Activated naive CD4-positive, alpha-beta T cell treated with anti-CD3 and anti-CD28 coated beads, Interleukin-2, amount 10 ng/mL, durations not matched to agents 5 hours and 36 hours (primary cell): ENCODE measurements around the gene POLR1C. TPM values are rescaled to one million over a fixed set of nuclear protein-coding genes. Genes with fewer than 3 reads are reported as not detected.

Experiments
- total RNA-seq, 2 experiments: library from RNA; stranded (reverse); gene quantifications; one replicate each; pipeline ENCODE4 v1.2.3, GENCODE V29; 2021

POLR1C gene, protein sequence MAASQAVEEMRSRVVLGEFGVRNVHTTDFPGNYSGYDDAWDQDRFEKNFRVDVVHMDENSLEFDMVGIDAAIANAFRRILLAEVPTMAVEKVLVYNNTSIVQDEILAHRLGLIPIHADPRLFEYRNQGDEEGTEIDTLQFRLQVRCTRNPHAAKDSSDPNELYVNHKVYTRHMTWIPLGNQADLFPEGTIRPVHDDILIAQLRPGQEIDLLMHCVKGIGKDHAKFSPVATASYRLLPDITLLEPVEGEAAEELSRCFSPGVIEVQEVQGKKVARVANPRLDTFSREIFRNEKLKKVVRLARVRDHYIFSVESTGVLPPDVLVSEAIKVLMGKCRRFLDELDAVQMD
- total RNA-seq = 10 to 100 TPM; 30.0 to 36.2 TPM

DNA sequence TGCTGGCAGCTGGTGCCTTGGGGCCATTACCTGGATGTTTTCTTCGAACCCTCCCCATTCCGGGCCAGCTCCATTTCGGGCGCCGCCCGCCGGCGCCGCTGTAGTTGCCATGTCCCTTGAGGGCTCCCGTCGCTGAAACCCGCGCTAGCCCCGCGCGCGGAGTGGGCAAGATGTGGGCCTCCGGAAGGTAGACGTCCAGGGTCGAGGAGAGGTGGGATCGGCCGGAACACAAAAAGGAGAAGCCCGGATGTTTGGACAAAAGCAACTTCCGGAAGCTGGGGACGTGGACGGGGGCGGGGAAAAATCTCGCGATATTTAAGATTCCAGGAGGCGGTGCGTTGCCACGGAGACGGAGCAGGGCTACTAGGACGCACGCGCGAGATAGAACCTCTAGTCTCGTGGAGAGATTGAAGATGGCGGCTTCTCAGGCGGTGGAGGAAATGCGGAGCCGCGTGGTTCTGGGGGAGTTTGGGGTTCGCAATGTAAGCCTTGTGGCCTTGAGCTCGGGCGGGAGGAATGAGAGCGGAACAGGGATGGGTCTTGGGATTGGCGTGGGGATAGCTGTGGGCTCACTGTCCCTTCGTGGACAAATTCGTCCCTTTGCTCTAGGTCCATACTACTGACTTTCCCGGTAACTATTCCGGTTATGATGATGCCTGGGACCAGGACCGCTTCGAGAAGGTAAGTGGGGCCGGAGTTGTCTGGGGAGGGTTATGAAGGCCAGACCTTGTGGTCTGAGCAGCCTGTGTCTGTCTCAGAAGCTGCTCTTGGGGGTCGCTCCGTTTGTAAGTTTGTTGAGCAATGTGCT lies at the start of gene POLR1C, which contains the start of gene YIPF3:
Gene POLR1C, plus strand, starts transcription at position 393 of the 808 bp plus-strand sequence. Its CDS starts 21 bp downstream, at position 414.
Gene YIPF3, minus strand, starts transcription at position 230 of the 808 bp plus-strand sequence. Its CDS starts 119 bp downstream, at position 111.

DNA sequence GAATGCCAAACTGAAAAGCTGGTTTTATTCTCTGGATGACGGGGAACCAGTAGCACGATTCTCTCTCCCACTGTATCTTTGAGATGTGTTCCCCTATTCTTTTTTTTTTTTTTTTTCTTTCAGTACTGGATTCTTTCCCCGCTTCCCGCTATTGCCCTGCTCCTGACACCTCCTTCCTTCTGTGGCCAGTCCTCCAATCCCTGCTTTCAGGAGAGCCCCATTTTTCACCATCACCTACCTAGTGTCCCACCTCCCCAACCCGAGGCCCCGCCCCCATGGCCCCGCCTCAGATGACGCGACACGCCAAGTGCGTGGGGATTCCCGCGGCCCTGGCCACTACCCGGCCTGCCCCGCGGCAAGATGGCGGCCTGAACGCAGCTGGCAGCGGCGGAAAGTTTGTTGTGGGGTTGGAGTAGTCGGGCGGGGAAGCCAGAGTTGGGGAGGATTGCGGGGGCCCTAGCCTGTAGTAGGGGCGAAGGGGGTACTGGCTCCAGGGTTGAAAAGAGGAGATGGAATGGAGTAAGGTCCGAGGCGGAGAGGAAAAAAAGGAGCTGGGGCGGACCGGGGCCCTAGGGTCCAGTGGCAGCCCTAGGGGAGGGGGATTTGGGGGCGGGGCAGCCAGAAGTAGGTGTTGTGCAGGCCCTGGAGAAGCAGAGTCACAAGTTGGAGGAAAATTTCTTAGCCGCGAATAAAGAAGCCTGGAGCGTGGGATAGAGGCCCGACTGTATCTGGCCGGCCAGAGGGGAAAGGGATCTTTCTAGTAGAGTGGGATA lies 39.5 kb upstream of the POLR1C start, which contains the start of gene TJAP1:
Gene TJAP1, plus strand, starts transcription at position 336 of the 773 bp plus-strand sequence. CDS start 21,432 bp downstream, outside the sequence.

DNA sequence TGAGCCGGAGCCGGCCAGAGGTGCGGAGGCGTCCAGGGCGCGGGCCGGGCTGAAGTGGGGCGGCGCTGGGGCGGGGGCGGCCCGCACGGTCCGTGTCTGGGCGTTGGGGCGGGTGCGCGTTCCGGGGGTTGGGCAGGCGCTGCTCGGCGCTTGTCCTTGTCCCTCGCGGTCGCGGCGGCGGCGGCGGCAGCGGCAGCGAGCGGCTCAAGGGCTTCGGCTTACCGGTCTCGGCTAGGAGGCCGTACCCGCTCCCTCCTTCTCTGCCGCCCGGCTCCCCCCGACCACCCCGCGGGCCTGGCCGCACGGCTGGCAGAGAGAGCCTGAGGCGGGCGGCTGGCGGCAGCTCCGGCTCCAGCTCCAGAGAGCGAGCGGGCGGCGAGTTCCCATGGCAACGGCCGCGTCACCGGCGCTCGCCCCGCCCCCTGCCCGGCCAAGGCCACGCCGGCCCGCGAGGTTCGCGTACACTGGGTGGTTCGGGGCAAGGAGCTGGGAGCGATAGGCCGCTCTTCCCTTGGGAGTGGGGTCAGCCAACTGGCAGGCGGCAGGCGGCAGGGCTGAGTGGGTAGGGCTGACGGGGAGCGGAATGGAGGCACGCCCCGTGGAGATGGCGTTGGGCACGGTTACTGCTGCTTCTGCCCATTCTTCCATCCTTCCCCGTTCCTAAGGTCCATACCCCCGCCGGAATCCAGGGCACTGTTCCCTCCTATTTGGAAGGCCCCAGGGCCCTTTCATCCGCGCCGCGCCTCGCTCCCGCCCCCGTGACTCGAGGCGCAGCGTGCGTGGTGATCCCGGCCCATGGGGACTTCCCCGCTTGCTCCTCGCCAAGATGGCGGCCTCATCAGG lies 6.7 kb upstream of the POLR1C start, which contains the start of gene LRRC73:
Gene LRRC73, minus strand, starts transcription at position 363 of the 843 bp plus-strand sequence. CDS start 561 bp downstream, outside the sequence.

Other genes starting within 250 kb of the POLR1C start
- not detected for gene SLC22A7, start 218.8 kb upstream of the POLR1C start, total RNA-seq
- gene CRIP3, start 208.3 kb upstream of the POLR1C start, total RNA-seq = under 1 TPM; 0.29 to 0.35 TPM
- 10 to 100 TPM; 19.9 to 20.5 TPM for gene ZNF318, start 147.4 kb upstream of the POLR1C start, total RNA-seq
- gene ABCC10, start 89.5 kb upstream of the POLR1C start, total RNA-seq = 10 to 100 TPM; 42.2 to 48.8 TPM
- gene DLK2, start 61.5 kb upstream of the POLR1C start, total RNA-seq = under 1 TPM; 0.43 to 0.55 TPM
- 10 to 100 TPM; 35.9 to 39.7 TPM for gene TJAP1, start 39.5 kb upstream of the POLR1C start, total RNA-seq
- gene LRRC73, start 6.7 kb upstream of the POLR1C start, total RNA-seq = under 1 TPM; 0.14 to 0.33 TPM
- 10 to 100 TPM; 63.2 to 69.1 TPM for gene YIPF3, start 163 bp upstream of the POLR1C start, total RNA-seq
- 10 to 100 TPM; 49.0 to 49.5 TPM for gene XPO5, start 58.9 kb downstream of the POLR1C start, total RNA-seq
- 10 to 100 TPM; 67.9 to 70.9 TPM for gene POLH, start 59.1 kb downstream of the POLR1C start, total RNA-seq
- gene GTPBP2, start 112.2 kb downstream of the POLR1C start, total RNA-seq = 10 to 100 TPM; 82.4 to 87.5 TPM
- 10 to 100 TPM; 34.8 to 35.6 TPM for gene MAD2L1BP, start 118.8 kb downstream of the POLR1C start, total RNA-seq
- gene RSPH9, start 127.9 kb downstream of the POLR1C start, total RNA-seq = not detected
- 10 to 100 TPM; 36.3 to 37.3 TPM for gene MRPS18A, start 170.7 kb downstream of the POLR1C start, total RNA-seq